Right atrium auricular region (tissue), 2 donors: ENCODE measurements around the gene ARHGAP26. TPM values are rescaled to one million over a fixed set of nuclear protein-coding genes. Genes with fewer than 3 reads are reported as not detected.

Experiments
- DNase-seq: peaks from one replicate; pipeline ENCODE4 v3.0.0-alpha.2; 2019; ENCODE audit warnings: low spot score
- H3K27ac ChIP-seq, 2 donors: fragments of 200-600 bp; sonication (generic); 1 replicate in 1 of 2; 2 replicates in 1 of 2; pipeline ENCODE4 v1.5.1; 2016 to 2019
- H3K27me3 ChIP-seq, 2 donors: fragments of 200-600 bp; sonication (generic); one replicate each; pipeline versions ENCODE4 v1.5.1 to v1.6.0; 2017 to 2019
- H3K36me3 ChIP-seq: fragments of 200-600 bp; sonication (generic); one replicate; pipeline ENCODE4 v1.5.1; 2016
- H3K4me1 ChIP-seq, 2 donors: fragments of 200-600 bp; sonication (generic); one replicate each; pipeline versions ENCODE4 v1.5.1 to v1.6.0; 2017 to 2019
- H3K4me3 ChIP-seq, 2 donors: fragments of 200-600 bp; sonication (generic); 1 replicate in 1 of 2; 2 replicates in 1 of 2; pipeline ENCODE4 v1.5.1; 2017 to 2019; ENCODE audit warnings: mild to moderate bottlenecking in 1 of 2, moderate library complexity in 1 of 2
- H3K9me3 ChIP-seq, 2 donors: fragments of 200-600 bp; sonication (generic); one replicate each; pipeline ENCODE4 v1.5.1; 2019
- CTCF ChIP-seq, 2 donors: fragments of 200-600 bp; sonication (generic); IDR thresholded peaks; one replicate each; pipeline ENCODE4 v1.5.1; 2019; ENCODE audit warnings: antibody characterized with exemption in 2 of 2
- total RNA-seq, 2 donors: library from RNA; depleted of rRNA; stranded (reverse); fragments of >200 nt; gene quantifications; one replicate each; pipeline ENCODE4 v1.1.0, GENCODE V29; 2016

Gene ARHGAP26
- total RNA-seq, 2 donors from 2014 or later: 29.8 to 31.6 TPM

- TF ChIP-seq CTCF (IDR thresholded peaks at IDR 0.05): no peak
- H3K27ac ChIP-seq: no peak overlapping the region
- no peaks in the 10 kb centered on the region for H3K9me3 ChIP-seq
- DNase-seq: no peak
- no peaks in the 10 kb centered on the region for H3K36me3 ChIP-seq
- H3K4me3 ChIP-seq: no peak overlapping the region
- H3K4me1 ChIP-seq: peaks cover 2 to 59% of the 10 kb centered on the region in 2 donors
- H3K27me3 ChIP-seq: no peaks in the 10 kb centered on the region
These were observed 22.0 kb upstream of the ARHGAP26 start for GRCh38 chr5:142748132-142748531.

- TF ChIP-seq CTCF (IDR thresholded peaks at IDR 0.05): peak in 1 of 2 donors; percentile 63
- no peak overlapping the region for H3K4me3 ChIP-seq
- H3K27me3 ChIP-seq: no peaks in the 10 kb centered on the region
- no peak overlapping the region for H3K27ac ChIP-seq
- H3K4me1 ChIP-seq: peaks cover 2 to 59% of the 10 kb centered on the region in 2 donors
- no peaks in the 10 kb centered on the region for H3K36me3 ChIP-seq
- H3K9me3 ChIP-seq: no peaks in the 10 kb centered on the region
- no peak for DNase-seq
These were observed 21.5 kb upstream of the ARHGAP26 start for GRCh38 chr5:142748568-142749249.

- no peak overlapping the region for H3K4me3 ChIP-seq
These were observed 20.9 kb upstream of the ARHGAP26 start for GRCh38 chr5:142749321-142749720.

GRCh38 chr5:142753116-142753631, 17.0 kb upstream of the ARHGAP26 start:
- Histone ChIP-seq H3K36me3 (no peaks in the 10 kb centered on the region), H3K4me1 (peaks cover 2 to 35% of the 10 kb centered on the region in 2 donors), H3K27ac (peak overlapping the region; percentile 78 to 89), H3K9me3 (no peaks in the 10 kb centered on the region), H3K27me3 (no peaks in the 10 kb centered on the region), H3K4me3 (no peak overlapping the region)
- no peak for TF ChIP-seq CTCF (IDR thresholded peaks at IDR 0.05)
- peak; percentile 87 for DNase-seq

More at GRCh38 chr5:142749321-142749720, 20.9 kb upstream of the ARHGAP26 start:
- peaks cover 2 to 57% of the 10 kb centered on the region in 2 donors for H3K4me1 ChIP-seq
- H3K27me3 ChIP-seq: no peaks in the 10 kb centered on the region
- no peaks in the 10 kb centered on the region for H3K9me3 ChIP-seq
- no peaks in the 10 kb centered on the region for H3K36me3 ChIP-seq
- DNase-seq: no peak
- TF ChIP-seq CTCF (IDR thresholded peaks at IDR 0.05): no peak
- no peak overlapping the region for H3K27ac ChIP-seq

DNA sequence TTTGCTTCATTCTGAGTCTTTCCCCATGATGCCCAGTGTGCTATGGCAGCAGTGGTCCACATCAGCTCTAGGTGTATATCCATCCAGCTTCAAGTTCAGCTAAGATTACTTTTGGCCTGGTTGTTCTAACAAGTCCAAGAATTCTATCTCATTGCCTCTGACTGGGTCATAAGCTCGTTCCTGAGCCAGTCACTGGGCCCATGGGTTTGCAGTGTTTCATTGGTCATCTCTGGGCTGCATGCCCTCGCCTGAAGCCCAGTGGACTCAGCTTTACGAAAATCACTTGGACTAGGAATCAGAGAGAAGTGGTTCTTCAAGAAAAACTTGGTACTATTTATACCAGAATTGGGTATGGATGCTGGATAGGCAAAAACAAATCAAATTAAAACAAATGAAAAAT, 16.1 kb upstream of the ARHGAP26 start:
- Histone ChIP-seq H3K9me3 (no peaks in the 10 kb centered on the region), H3K27me3 (no peaks in the 10 kb centered on the region), H3K27ac (peak overlapping the region; percentile 78 to 89), H3K4me3 (no peak overlapping the region), H3K4me1 (peaks cover 2 to 35% of the 10 kb centered on the region in 2 donors), H3K36me3 (no peaks in the 10 kb centered on the region)
- DNase-seq: peak; percentile 78
- TF ChIP-seq CTCF (IDR thresholded peaks at IDR 0.05): no peak
